K562 (cell line): ENCODE measurements around the gene PTPN5. TPM values are rescaled to one million over a fixed set of nuclear protein-coding genes. Genes with fewer than 3 reads are reported as not detected.

Source experiments
- ATAC-seq: fragments of 200-7000 bp; cut with Tn5 transposase; 3 replicates; pipeline ENCODE4 v1.9.1; 2020; ENCODE audit warnings: moderate library complexity
- BruUV-seq: library from RNA; stranded (reverse); fragments of 400-500 nt; replicated peaks from 2 replicates; lab custom pipeline; 2021; lab: Mats Ljungman, UMichigan
- CTCF ChIA-PET: fragments of 300-600 bp; formaldehyde crosslinking; extraction: SDS; loops from one replicate; lab custom pipeline; 2021; ENCODE audit warnings: low intra/inter-chr PET ratio; lab: Yijun Ruan, JAX
- POLR2A ChIA-PET: fragments of 300-600, 350-650 bp; sonication (Branson Sonifier 250); formaldehyde crosslinking; extraction: SDS; loops from one replicate; lab custom pipeline; 2021; ENCODE audit warnings: antibody characterized with exemption, inconsistent platforms; lab: Yijun Ruan, JAX
- DNase-seq, 4 experiments: peaks; one replicate each; pipeline versions ENCODE4 v3.0.0 to v3.0.0-alpha.2; 2011 to 2018; ENCODE audit warnings: low spot score in 3 of 4, mixed read lengths in 3 of 4; ENCODE audit errors: extremely low read depth in 1 of 4
- FAIRE-seq: peaks from 2 replicates; lab custom pipeline; 2011; peaks lifted over from hg19 to GRCh38; lab: Jason Lieb, UNC
- H2AFZ ChIP-seq: 2 replicates; pipeline ENCODE4 v1.6.0; 2011; ENCODE audit warnings: low read depth, low read length, control low read depth, inconsistent platforms
- H3K27ac ChIP-seq: fragments of 200-600 bp; 3 replicates; pipeline ENCODE4 v1.8.0; 2011; ENCODE audit warnings: low read depth, mild to moderate bottlenecking, control low read depth, inconsistent platforms, low read length, moderate library complexity, mixed read lengths; ENCODE audit errors: extremely low read depth
- H3K27me3 ChIP-seq, 2 experiments: fragments of 300-600 bp in 1 of 2; 2 replicates in 1 of 2; 3 replicates in 1 of 2; pipeline versions ENCODE4 v1.6.0 to v1.8.0; 2011; ENCODE audit warnings: inconsistent platforms in 2 of 2, low read length in 2 of 2, mild to moderate bottlenecking in 1 of 2, mixed read lengths in 1 of 2, moderate library complexity in 1 of 2; ENCODE audit not compliant: control insufficient read depth in 2 of 2, insufficient read depth in 2 of 2
- H3K36me3 ChIP-seq: fragments of 300-600 bp; 3 replicates; pipeline ENCODE4 v1.8.0; 2011; ENCODE audit warnings: mild to moderate bottlenecking, low read length, inconsistent platforms; ENCODE audit not compliant: control insufficient read depth, insufficient read depth
- H3K4me1 ChIP-seq, 2 experiments: fragments of 200-600 bp in 1 of 2; replicated peaks in 1 of 2; 2 replicates in 1 of 2; 3 replicates in 1 of 2; pipeline versions ENCODE4 v1.5.1 to v1.8.0; 2011; ENCODE audit warnings: inconsistent platforms in 2 of 2, low read length in 2 of 2, mild to moderate bottlenecking in 1 of 2, mixed read lengths in 1 of 2, moderate library complexity in 1 of 2; ENCODE audit not compliant: control insufficient read depth in 2 of 2, insufficient read depth in 2 of 2
- H3K4me2 ChIP-seq: 2 replicates; pipeline ENCODE4 v1.6.1; 2011; ENCODE audit warnings: low read length, control low read depth, inconsistent platforms, mixed read lengths; ENCODE audit not compliant: insufficient read depth
- H3K4me3 ChIP-seq: fragments of 200-600 bp; sonication (generic), shearing (Covaris generic); 2 replicates; pipeline ENCODE4 v1.5.1; 2016; ENCODE audit warnings: control low read depth, inconsistent platforms
- H3K79me2 ChIP-seq: fragments of 200-600 bp; 3 replicates; pipeline ENCODE4 v1.8.0; 2011; ENCODE audit warnings: low read length, inconsistent platforms; ENCODE audit not compliant: control insufficient read depth, insufficient read depth
- H3K9ac ChIP-seq, 2 experiments: 2 replicates each; pipeline versions ENCODE4 v1.6.0 to v1.6.1; 2011; ENCODE audit warnings: low read depth in 2 of 2, low read length in 2 of 2, control low read depth in 1 of 2, inconsistent platforms in 1 of 2, mild to moderate bottlenecking in 1 of 2, mixed read lengths in 1 of 2; ENCODE audit not compliant: insufficient read depth in 1 of 2
- H3K9me1 ChIP-seq: one replicate; pipeline ENCODE4 v1.6.0; 2011; ENCODE audit warnings: inconsistent platforms, mild to moderate bottlenecking, low read length, moderate library complexity; ENCODE audit not compliant: control insufficient read depth, insufficient read depth
- H3K9me3 ChIP-seq: replicated peaks from 2 replicates; pipeline ENCODE4 v1.5.1; 2011; ENCODE audit warnings: low read depth, low read length, inconsistent platforms; ENCODE audit not compliant: control insufficient read depth, insufficient read depth
- H4K20me1 ChIP-seq: replicated peaks from 2 replicates; pipeline ENCODE4 v1.6.1; 2011; ENCODE audit warnings: low read length, inconsistent platforms, mixed read lengths; ENCODE audit not compliant: control insufficient read depth, insufficient read depth
- ATF4 ChIP-seq: fragments of 450-650 bp; formaldehyde crosslinking; IDR thresholded peaks from 2 replicates; pipeline ENCODE4 v1.4.0; 2022; ENCODE audit warnings: mild to moderate bottlenecking, moderate library complexity
- DIDO1 ChIP-seq: fragments of 450-650 bp; IDR thresholded peaks from 2 replicates; pipeline ENCODE4 v1.6.1; 2016; ENCODE audit warnings: low read depth, missing biosample characterization, missing genetic modification characterization
- EP400 ChIP-seq: fragments of 450-650 bp; IDR thresholded peaks from 2 replicates; pipeline ENCODE4 v1.6.1; 2017; ENCODE audit warnings: antibody characterized with exemption, mild to moderate bottlenecking, moderate library complexity
- PPARD ChIP-seq: fragments of 250-450 bp; sonication (Bioruptor Pico); IDR thresholded peaks from 2 replicates; pipeline ENCODE4 v1.8.0; 2022; ENCODE audit warnings: inconsistent platforms, mild to moderate bottlenecking, moderate library complexity
- PTRF ChIP-seq: fragments of 450-650 bp; IDR thresholded peaks from 2 replicates; pipeline ENCODE4 v1.6.1; 2016; ENCODE audit warnings: mild to moderate bottlenecking, missing genetic modification characterization, missing compliant biosample characterization
- PURB ChIP-seq: sonication (generic); formaldehyde crosslinking; IDR thresholded peaks from 2 replicates; pipeline ENCODE4 v1.9.0; 2021; ENCODE audit warnings: low read depth, mild to moderate bottlenecking, missing genetic modification reagents
- RBM34 ChIP-seq: fragments of 200-400 bp; formaldehyde crosslinking; IDR thresholded peaks from 2 replicates; pipeline ENCODE4 v1.6.1; 2018; ENCODE audit warnings: low read length, borderline replicate concordance; ENCODE audit not compliant: insufficient read depth
- RFX1 ChIP-seq: fragments of 450-650 bp; IDR thresholded peaks from 2 replicates; pipeline ENCODE4 v1.6.1; 2016; ENCODE audit warnings: mild to moderate bottlenecking, moderate library complexity
- ZNF232 ChIP-seq: sonication (generic); formaldehyde crosslinking; IDR thresholded peaks from 2 replicates; pipeline ENCODE4 v1.8.0; 2022; ENCODE audit warnings: mild to moderate bottlenecking, missing genetic modification reagents
- ZNF24 ChIP-seq: fragments of 450-650 bp; IDR thresholded peaks from 2 replicates; pipeline ENCODE4 v1.6.1; 2016
- ZNF592 ChIP-seq: fragments of 450-650 bp; IDR thresholded peaks from 2 replicates; pipeline ENCODE4 v1.6.1; 2017; ENCODE audit warnings: antibody characterized with exemption, mild to moderate bottlenecking
- WGBS: fragments of 100-300 bp; shearing (Covaris generic); methylation state at CpG from one replicate; pipeline ENCODE4 v1.1.6; 2016; ENCODE audit warnings: low coverage, mixed read lengths; ENCODE audit not compliant: insufficient coverage; ENCODE audit errors: missing lambda C conversion rate; 5-methylcytosine and 5-hydroxymethylcytosine counted together
- in situ Hi-C: fragments of 300-500 bp; cut with MboI; formaldehyde crosslinking; loops from 4 replicates; pipeline ENCODE4 v1.15.0; 2018; ENCODE audit warnings: inconsistent platforms, mixed read lengths
- intact Hi-C: fragments of 100-400 bp; cut with micrococcal nuclease; formaldehyde crosslinking; loops from 2 replicates; pipeline ENCODE4 v1.14.2; 2022
- polyA plus RNA-seq, 8 experiments: library from polyadenylated mRNA; depleted of rRNA in 4 of 8; stranded (reverse) in 5 of 8; unstranded in 3 of 8; fragments of >200 nt; fragmentation: Nextera tagmentation in 2 of 8; fragmentation: Illumina TruSeq in 1 of 8; extraction: Ambion mirVana in 2 of 8; extraction: Trizol in 1 of 8; gene quantifications; 2 replicates each; pipeline versions ENCODE4 v1.2.1 to v1.2.3, GENCODE V29; 2011 to 2014; ENCODE audit warnings: inconsistent platforms in 1 of 8, missing spikeins in 1 of 8
- total RNA-seq, 7 experiments: library from RNA; depleted of rRNA in 6 of 7; stranded (reverse); fragments of >200 nt in 6 of 7; fragmentation: Illumina TruSeq in 2 of 7; extraction: Trizol in 2 of 7; gene quantifications; 2 replicates each; pipeline versions ENCODE4 v1.2.1 to v1.2.3, GENCODE V29; 2011 to 2021; ENCODE audit warnings: low replicate concordance in 1 of 7

The PTPN5 gene
- total and polyA plus RNA-seq, 9 of the 15 experiments (the other 6 are each of a cell fraction or from before 2014, with no cell fraction given) = not detected

GRCh38 chr11:18736590-18737148 lies 54.9 kb downstream of the PTPN5 start:
- TF ChIP-seq ZNF24 (no peak), DIDO1 (tag) (no peak), PPARD (CRISPR knock-in tag) (no peak), RFX1 (peak; percentile 81)
- TF ChIP-seq, all 486 proteins: peak for 1
- FAIRE-seq = no peak

GRCh38 chr11:18733202-18733601 lies 58.4 kb downstream of the PTPN5 start:
- 0 out of 5 replicates have a peak, but pooled peaks cover 0 to 3% of the 10 kb centered on the region in 2 experiments for H3K4me1 ChIP-seq
- DNase-seq (no peak), ATAC-seq (no peak), FAIRE-seq (no peak)
- in situ Hi-C loops = loop anchor here (5.0 to 25.0 kb wide), 3 partner anchors 76 to 488 kb away; partner anchors contain the start of genes SAA2 and TSG101
- H3K9me1 ChIP-seq = no peaks in the 10 kb centered on the region
- CTCF ChIA-PET = no interaction called here
- POLR2A ChIA-PET = no interaction called here
- H3K27me3 ChIP-seq = peaks cover 20 to 65% of the 10 kb centered on the region in 2 experiments
- H2AFZ ChIP-seq = no peak overlapping the region
- 8% methylated on average over 15 of the region's 16 CpGs for WGBS
- H3K79me2 ChIP-seq = no peaks in the 10 kb centered on the region
- H4K20me1 ChIP-seq = no peaks in the 10 kb centered on the region
- no TSS peak for BruUV-seq
- no peak overlapping the region for H3K27ac ChIP-seq
- peak overlapping the region in 1 of 2 experiments; percentile 54; a peak in 1 of 4 replicates for H3K9ac ChIP-seq
- intact Hi-C loops = loop anchor here (2.0 to 10.0 kb wide), 3 partner anchors 32 to 618 kb away; partner anchors contain the start of gene SAA2
- H3K36me3 ChIP-seq = no peaks in the 10 kb centered on the region
- H3K4me2 ChIP-seq = no peak overlapping the region
- no peaks in the 10 kb centered on the region for H3K9me3 ChIP-seq
- no peak overlapping the region for H3K4me3 ChIP-seq
- TF ChIP-seq RBM34 (no peak), PTRF (no peak), ZNF592 (no peak), ZNF232 (CRISPR knock-in tag) (no peak), PURB (CRISPR knock-in tag) (no peak), ATF4 (CRISPR knock-in tag) (no peak), EP400 (no peak)

More at GRCh38 chr11:18736590-18737148, 54.9 kb downstream of the PTPN5 start:
- POLR2A ChIA-PET = no interaction called here
- Histone ChIP-seq H3K36me3 (no peaks in the 10 kb centered on the region), H3K27me3 (peaks cover 21 to 67% of the 10 kb centered on the region in 2 experiments), H3K4me2 (no peak overlapping the region), H3K9ac (no peak overlapping the region), H3K9me3 (no peaks in the 10 kb centered on the region), H3K9me1 (no peaks in the 10 kb centered on the region), H3K79me2 (no peaks in the 10 kb centered on the region), H3K4me3 (no peak overlapping the region), H3K4me1 (no peaks in the 10 kb centered on the region), H3K27ac (no peak overlapping the region), H2AFZ (no peak overlapping the region), H4K20me1 (0 out of 2 replicates have a peak, but pooled peaks cover 3% of the 10 kb centered on the region)
- no peak for ATAC-seq
- in situ Hi-C loops = loop anchor here (10.0 to 25.0 kb wide), 2 partner anchors 199 to 492 kb away; partner anchors contain the start of genes SAA2 and TSG101
- no peak for DNase-seq
- under 1% methylated on average over 10 of the region's 10 CpGs for WGBS
- BruUV-seq = no TSS peak
- intact Hi-C loops = loop anchor here (10.0 kb wide), 2 partner anchors 492 to 622 kb away; partner anchors contain the start of gene SAA2
- CTCF ChIA-PET = no interaction called here
